Psoas muscle (tissue), 8 donors: Measurements from ENCODE around the gene SUSD6. TPM values are rescaled to one million over a fixed set of nuclear protein-coding genes. Genes with fewer than 3 reads are reported as not detected.

Experiments used
- ATAC-seq, 4 donors: fragments of 200-7000 bp; cut with Tn5 transposase; one replicate each; pipeline ENCODE4 v1.9.1; 2020; ENCODE audit warnings: moderate library complexity in 3 of 4, mild to moderate bottlenecking in 2 of 4
- DNase-seq, 2 donors: peaks; one replicate each; pipeline ENCODE4 v3.0.0-alpha.2; 2020
- H3K27ac ChIP-seq: fragments of 200-600 bp; one replicate; pipeline ENCODE4 v1.8.0; 2022
- H3K27me3 ChIP-seq, 3 donors: fragments of 200-600 bp in 1 of 3; one replicate each; pipeline versions ENCODE4 v1.6.1 to v1.8.0; 2013 to 2022; ENCODE audit warnings: low read length in 2 of 3, mild to moderate bottlenecking in 2 of 3, moderate library complexity in 1 of 3; ENCODE audit not compliant: insufficient read depth in 3 of 3
- H3K36me3 ChIP-seq, 2 donors: fragments of 200-600 bp in 1 of 2; one replicate each; pipeline versions ENCODE4 v1.6.1 to v1.8.0; 2013 to 2022; ENCODE audit warnings: low read depth in 1 of 2, mild to moderate bottlenecking in 1 of 2, moderate library complexity in 1 of 2; ENCODE audit not compliant: insufficient read depth in 1 of 2
- H3K4me1 ChIP-seq: fragments of 200-600 bp; one replicate; pipeline ENCODE4 v1.8.0; 2022
- H3K4me3 ChIP-seq: fragments of 200-600 bp; one replicate; pipeline ENCODE4 v1.8.0; 2022; ENCODE audit warnings: mild to moderate bottlenecking
- H3K9me3 ChIP-seq: fragments of 200-600 bp; one replicate; pipeline ENCODE4 v1.8.0; 2022
- CTCF ChIP-seq: fragments of 200-600 bp; IDR thresholded peaks from one replicate; pipeline ENCODE4 v1.8.0; 2022; ENCODE audit warnings: antibody characterized with exemption
- WGBS, 3 donors: extraction: QIAGEN DNeasy Blood & Tissue Kit; methylation state at CpG; one replicate each; pipeline versions ENCODE4 v1.1.6 to v1.1.7; 2013; 5-methylcytosine and 5-hydroxymethylcytosine counted together
- intact Hi-C, 2 donors: fragments of 100-400 bp; cut with DNase I; formaldehyde crosslinking; loops; one replicate each; pipeline versions ENCODE4 v1.11.0 to v1.14.2; 2022
- polyA plus RNA-seq, 3 donors: library from polyadenylated mRNA; stranded (reverse); fragments of 200-250 nt; gene quantifications; one replicate each; pipeline ENCODE4 v1.2.3, GENCODE V29; 2013
- total RNA-seq, 4 donors: library from RNA; stranded (reverse); fragmentation: NEBNext Ultra II Directional in 2 of 4; extraction: Animal tissue kit (Norgen Biotek cat#: 25700) in 2 of 4; gene quantifications; one replicate each; pipeline versions ENCODE4 v1.2.1 to v1.2.4, GENCODE V29; 2021 to 2023
- donor health status: healthy with polysubstance abuse.
- donor health status: DM: no; HTN: no; CAD: no; lungs with moderate emphysema.
- donor health status: Bipolar disorder and iron deficiency.
- donor health status: healthy.
- donor health status: DM: yes; HTN: yes; CAD: no.
- donor health status: DM: no; HTN: no; CAD: no.
- donor health status: DM: no; HTN: no; CAD: no.
- donor health status: DM: yes; HTN: yes; CAD: no.

SUSD6 gene
- total and polyA plus RNA-seq, 7 donors = 6.9 to 23.4 (median 14.9) TPM

GRCh38 chr14:69693801-69694729, 82.7 kb downstream of the SUSD6 start:
- TF ChIP-seq CTCF = no peak
- DNase-seq = no peak
- Histone ChIP-seq H3K27me3 (no peaks in the 10 kb centered on the region), H3K9me3 (no peaks in the 10 kb centered on the region), H3K4me3 (no peak overlapping the region), H3K36me3 (no peaks in the 10 kb centered on the region), H3K27ac (peak overlapping the region; percentile 42), H3K4me1 (peaks cover 59% of the 10 kb centered on the region)
- WGBS, 3 donors = 67 to 84% (median 75%) methylated on average over 4 of the region's 4 CpGs
- ATAC-seq = peak in 2 of 4 donors; percentile 32 to 38
- intact Hi-C loops = no loop called here

GRCh38 chr14:69694730-69695281, 83.4 kb downstream of the SUSD6 start:
- 43 to 71% (median 50%) methylated on average over 5 of the region's 5 CpGs for WGBS, 3 donors
- intact Hi-C loops = no loop called here
- H3K27me3 ChIP-seq = no peaks in the 10 kb centered on the region
- no peaks in the 10 kb centered on the region for H3K9me3 ChIP-seq
- no peak for TF ChIP-seq CTCF
- H3K36me3 ChIP-seq = no peaks in the 10 kb centered on the region
- H3K4me3 ChIP-seq = no peak overlapping the region
- peak in 2 of 4 donors; percentile 17 to 23 for ATAC-seq
- peak overlapping the region; percentile 42 for H3K27ac ChIP-seq
- peaks cover 59% of the 10 kb centered on the region for H3K4me1 ChIP-seq
- no peak for DNase-seq

- ATAC-seq (peak in 3 of 4 donors; percentile 21 to 58 (median 42)), DNase-seq (peak in 1 of 2 donors; percentile 52)
- 70 to 76% (median 73%) methylated on average over 6 of the region's 6 CpGs for WGBS, 3 donors
- Histone ChIP-seq H3K36me3 (no peaks in the 10 kb centered on the region), H3K27ac (no peak overlapping the region), H3K4me3 (no peak overlapping the region), H3K27me3 (no peaks in the 10 kb centered on the region), H3K9me3 (no peaks in the 10 kb centered on the region), H3K4me1 (peaks cover 59% of the 10 kb centered on the region)
- TF ChIP-seq CTCF = no peak
- intact Hi-C loops = no loop called here
Observed at GRCh38 chr14:69695322-69696203, 84.2 kb downstream of the SUSD6 start.

GRCh38 chr14:69696204-69696527, 84.8 kb downstream of the SUSD6 start:
- H3K4me3 ChIP-seq = no peak overlapping the region
- H3K36me3 ChIP-seq = no peaks in the 10 kb centered on the region
- no peaks in the 10 kb centered on the region for H3K27me3 ChIP-seq
- intact Hi-C loops = no loop called here
- no peak overlapping the region for H3K27ac ChIP-seq
- H3K9me3 ChIP-seq = no peaks in the 10 kb centered on the region
- DNase-seq (no peak), ATAC-seq (no peak)
- TF ChIP-seq CTCF = no peak
- H3K4me1 ChIP-seq = peaks cover 59% of the 10 kb centered on the region
